Measurements from ENCODE around the gene TMEM132C. TPM values are rescaled to one million over a fixed set of nuclear protein-coding genes. Genes with fewer than 3 reads are reported as not detected.

The TMEM132C gene
- total RNA-seq, 2 donors from 2014 or later, result not detected

DNA sequence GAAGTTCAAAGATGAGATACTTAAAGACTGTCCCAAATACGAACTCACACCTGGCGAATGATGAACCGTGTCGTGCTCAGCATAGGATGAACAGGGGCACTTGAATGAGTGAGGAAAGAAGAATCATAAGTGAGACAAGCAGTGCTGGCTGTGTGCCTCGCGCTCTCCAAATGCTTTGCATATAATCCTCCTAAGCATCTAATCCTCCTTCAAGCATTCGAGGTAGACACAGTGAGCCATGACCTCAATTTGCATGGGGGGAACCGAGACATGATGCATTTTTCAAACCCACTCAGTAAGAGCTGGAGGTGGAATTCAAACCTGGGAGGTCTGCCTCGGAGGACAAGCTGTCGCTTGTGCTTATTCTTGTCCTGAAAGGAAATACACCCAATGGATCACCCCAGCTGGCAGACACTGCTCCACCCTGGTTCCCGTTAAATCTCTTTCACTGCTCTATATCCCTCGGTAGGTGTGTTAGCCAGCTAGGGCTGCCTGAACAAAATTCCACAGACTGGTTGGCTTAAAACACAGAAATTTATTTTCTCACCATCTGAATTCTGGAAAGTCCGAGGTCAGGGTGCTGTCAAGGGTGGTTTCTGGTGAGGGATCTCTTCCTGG is 282.7 kb downstream of the TMEM132C start:
- H3K27ac Mint-ChIP-seq, result no peak overlapping the region
- H3K4me3 Mint-ChIP-seq, result no peak overlapping the region
- no peaks in the 10 kb centered on the region for H3K36me3 Mint-ChIP-seq (ENCODE audit: low read depth)
- H3K9me3 ChIP-seq (ENCODE audit: control insufficient read depth, low read length, poor library complexity, severe bottlenecking), result no peaks in the 10 kb centered on the region
- no peak for DNase-seq
- no peaks in the 10 kb centered on the region for H3K27me3 Mint-ChIP-seq
- H3K4me1 Mint-ChIP-seq, result no peaks in the 10 kb centered on the region
- ATAC-seq, result no peak

DNA sequence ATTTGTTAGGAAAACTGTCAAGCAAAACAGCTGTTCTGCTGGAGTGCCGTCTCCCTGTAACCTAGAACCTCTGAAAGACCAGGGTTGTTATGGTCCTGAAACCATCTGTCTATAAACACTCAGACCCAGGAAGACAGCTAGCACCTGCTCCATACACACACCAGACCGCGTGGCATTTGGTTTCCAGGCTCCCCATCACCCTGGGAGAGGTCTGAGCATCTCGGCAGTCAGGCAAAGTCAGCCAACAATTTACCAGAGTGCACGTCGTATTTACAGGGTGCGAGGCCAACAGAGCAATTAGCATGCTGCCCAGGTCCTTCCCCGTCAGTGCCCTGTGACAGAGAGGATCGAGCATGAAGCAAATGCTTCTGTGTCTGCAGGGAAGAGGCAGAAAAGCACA is 284.3 kb downstream of the TMEM132C start:
- no peaks in the 10 kb centered on the region for H3K36me3 Mint-ChIP-seq (ENCODE audit: low read depth)

DNA sequence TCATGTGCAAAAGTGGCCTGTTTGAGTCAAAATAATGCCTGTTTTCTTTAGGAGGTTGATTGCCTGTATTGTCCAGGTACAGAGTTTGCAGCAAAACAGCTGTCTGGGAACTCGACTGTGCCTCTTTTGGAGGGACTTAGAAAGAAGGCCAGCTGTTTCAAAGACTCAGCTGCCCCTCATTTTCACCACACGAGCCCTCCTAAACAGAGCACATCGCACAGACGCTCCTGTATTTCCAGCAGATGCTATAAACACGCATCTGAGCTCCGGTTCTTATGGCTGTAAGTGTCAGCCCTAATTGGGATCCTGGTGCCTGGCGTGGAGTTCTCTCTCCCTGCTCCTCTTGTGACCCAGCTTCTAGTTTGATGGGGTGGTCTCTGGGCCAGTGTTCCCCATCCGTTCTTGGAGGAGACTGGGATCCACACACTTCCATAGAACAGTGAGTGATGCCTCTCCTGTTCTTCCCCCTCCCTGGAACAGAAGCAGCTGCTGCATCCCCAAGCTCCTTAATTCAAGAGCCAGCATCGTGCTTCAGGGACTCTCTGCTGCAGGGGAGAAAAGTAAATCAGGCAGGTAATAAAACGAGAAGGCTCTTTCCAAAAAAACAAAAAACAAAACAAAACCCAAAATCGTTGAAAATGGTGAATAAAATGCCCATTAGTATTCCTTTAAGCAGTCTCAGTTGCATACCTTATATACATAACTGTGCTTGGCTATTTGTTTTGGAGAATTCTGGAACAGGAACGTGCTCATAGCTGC is 287.8 kb downstream of the TMEM132C start:
- Mint-ChIP-seq H3K4me1 (no peaks in the 10 kb centered on the region), H3K36me3 (ENCODE audit: low read depth) (no peaks in the 10 kb centered on the region), H3K4me3 (no peak overlapping the region), H3K27me3 (no peaks in the 10 kb centered on the region), H3K27ac (no peak overlapping the region)
- no peaks in the 10 kb centered on the region for H3K9me3 ChIP-seq (ENCODE audit: control insufficient read depth, low read length, poor library complexity, severe bottlenecking)
- ATAC-seq, result no peak
- DNase-seq, result no peak

More for the DNA sequence above, 284.3 kb downstream of the TMEM132C start:
- Mint-ChIP-seq H3K4me3 (no peak overlapping the region), H3K27ac (no peak overlapping the region), H3K27me3 (no peaks in the 10 kb centered on the region), H3K4me1 (no peaks in the 10 kb centered on the region)
- H3K9me3 ChIP-seq (ENCODE audit: control insufficient read depth, low read length, poor library complexity, severe bottlenecking), result no peaks in the 10 kb centered on the region
- ATAC-seq (no peak), DNase-seq (no peak)

DNA sequence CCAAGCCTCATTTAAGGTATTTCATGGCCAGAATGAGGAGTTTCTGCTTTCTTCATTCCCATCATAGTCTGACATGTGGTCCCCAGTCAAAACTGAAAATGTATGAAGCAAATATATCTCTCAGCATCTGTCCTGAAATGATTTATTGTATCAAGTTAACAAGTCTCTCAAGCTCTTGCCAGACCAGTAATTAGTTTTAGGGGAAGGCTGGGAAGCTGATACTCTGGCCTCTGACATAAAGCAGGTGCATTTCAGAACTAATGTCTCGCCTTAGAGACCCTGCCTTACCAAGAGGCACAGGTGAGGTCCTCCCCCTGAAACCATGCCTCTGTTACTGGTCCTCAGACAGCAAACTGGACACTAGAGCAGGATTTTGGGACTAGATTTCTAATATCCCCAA is 290.3 kb downstream of the TMEM132C start:
- H3K9me3 ChIP-seq (ENCODE audit: control insufficient read depth, low read length, poor library complexity, severe bottlenecking), result no peaks in the 10 kb centered on the region
- no peaks in the 10 kb centered on the region for H3K27me3 Mint-ChIP-seq
- DNase-seq, result no peak
- H3K27ac Mint-ChIP-seq, result no peak overlapping the region
- no peaks in the 10 kb centered on the region for H3K36me3 Mint-ChIP-seq (ENCODE audit: low read depth)
- H3K4me3 Mint-ChIP-seq, result no peak overlapping the region
- no peaks in the 10 kb centered on the region for H3K4me1 Mint-ChIP-seq
- ATAC-seq, result no peak

DNA sequence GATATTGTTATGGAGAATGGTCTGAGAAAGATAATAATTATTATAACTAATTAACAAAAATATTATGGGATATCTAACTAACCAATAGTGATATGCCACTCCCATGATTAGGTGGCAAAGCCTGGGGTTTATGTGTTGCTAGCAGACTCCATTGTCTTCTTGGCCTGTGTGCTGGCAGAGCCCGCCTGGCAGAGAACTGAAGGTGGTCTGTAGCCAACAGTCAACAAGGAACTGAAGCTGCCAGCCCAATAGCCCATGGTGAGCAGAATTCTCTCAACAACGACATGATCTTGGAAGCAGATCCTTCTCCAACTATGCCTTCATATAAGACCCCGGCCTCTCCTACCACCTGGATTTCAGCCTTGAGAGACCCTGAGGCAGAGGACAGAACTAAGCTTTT is 298.0 kb downstream of the TMEM132C start:
- ATAC-seq (no peak), DNase-seq (no peak)
- H3K9me3 ChIP-seq (ENCODE audit: control insufficient read depth, low read length, poor library complexity, severe bottlenecking), result no peaks in the 10 kb centered on the region
- Mint-ChIP-seq H3K27me3 (no peaks in the 10 kb centered on the region), H3K36me3 (ENCODE audit: low read depth) (no peaks in the 10 kb centered on the region), H3K27ac (no peak overlapping the region), H3K4me3 (no peak overlapping the region), H3K4me1 (no peaks in the 10 kb centered on the region)

DNA sequence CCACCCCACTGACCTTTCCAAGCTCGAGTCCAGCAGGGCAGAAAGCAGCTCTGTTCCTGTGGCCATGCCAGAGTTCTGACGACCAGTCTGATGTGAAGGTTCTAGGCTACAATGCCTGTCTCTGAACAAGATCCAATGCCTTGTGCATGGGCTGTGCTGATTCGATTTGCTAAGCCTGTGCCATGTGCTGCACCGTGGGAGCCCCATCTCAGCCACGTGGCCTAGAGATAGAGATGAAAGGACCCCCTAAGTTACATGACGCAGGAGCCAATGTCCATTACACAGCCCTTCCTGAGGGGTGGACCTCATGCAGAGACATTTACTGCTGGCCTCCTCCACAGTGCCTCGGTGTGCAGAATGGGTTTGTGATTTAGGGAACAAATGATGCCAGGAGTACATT is 300.8 kb downstream of the TMEM132C start:
- H3K4me3 Mint-ChIP-seq, result no peak overlapping the region
- no peak for ATAC-seq

DNA sequence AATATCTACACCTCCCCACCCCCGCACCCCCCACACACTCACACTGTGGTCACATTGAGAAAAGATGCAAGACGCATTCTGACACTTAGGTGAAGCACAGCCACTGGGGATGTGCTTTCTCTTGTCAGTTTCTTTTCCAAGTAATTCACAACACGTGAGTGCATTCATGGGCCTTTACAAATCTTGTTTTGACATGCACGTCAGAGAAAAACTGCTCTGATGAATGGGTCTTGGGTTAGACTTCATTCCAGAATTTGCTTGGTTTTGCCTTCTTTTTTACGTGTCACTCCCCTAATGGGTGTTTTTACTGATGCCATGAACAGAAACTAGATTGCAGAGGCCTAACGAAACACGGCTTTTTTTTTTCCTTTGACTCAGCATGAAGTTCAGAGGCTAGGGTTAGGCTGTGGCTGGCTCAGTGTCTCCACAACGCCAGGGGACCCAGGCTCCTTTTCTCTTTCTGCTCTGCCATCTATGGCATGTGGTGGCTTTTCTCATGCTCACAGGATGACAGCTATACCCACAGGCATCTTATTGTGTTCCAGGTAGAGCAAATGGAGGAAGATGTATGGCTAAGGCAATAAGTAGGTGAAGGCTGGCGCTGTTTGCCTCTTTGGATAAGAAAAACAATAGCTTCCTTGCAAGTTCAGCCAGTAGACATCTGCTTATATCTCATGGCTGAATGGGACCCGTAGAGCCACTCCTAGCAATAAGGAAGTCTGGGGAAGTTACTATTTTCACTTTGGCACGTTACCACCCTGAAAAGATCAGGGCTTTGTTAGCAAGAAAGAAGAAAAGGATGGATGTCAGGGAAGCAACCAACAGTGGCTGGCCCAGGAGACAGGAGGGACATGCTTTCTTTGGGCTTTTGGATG is 303.5 kb downstream of the TMEM132C start:
- no peak overlapping the region for H3K27ac Mint-ChIP-seq
- ATAC-seq, result no peak
- no peaks in the 10 kb centered on the region for H3K36me3 Mint-ChIP-seq (ENCODE audit: low read depth)
- no peaks in the 10 kb centered on the region for H3K27me3 Mint-ChIP-seq
- H3K9me3 ChIP-seq (ENCODE audit: control insufficient read depth, low read length, poor library complexity, severe bottlenecking), result no peaks in the 10 kb centered on the region
- DNase-seq, result no peak
- H3K4me1 Mint-ChIP-seq, result no peaks in the 10 kb centered on the region
- no peak overlapping the region for H3K4me3 Mint-ChIP-seq

More for the DNA sequence above, 300.8 kb downstream of the TMEM132C start:
- Mint-ChIP-seq H3K27me3 (no peaks in the 10 kb centered on the region), H3K27ac (no peak overlapping the region), H3K4me1 (no peaks in the 10 kb centered on the region), H3K36me3 (ENCODE audit: low read depth) (no peaks in the 10 kb centered on the region)
- no peaks in the 10 kb centered on the region for H3K9me3 ChIP-seq (ENCODE audit: control insufficient read depth, low read length, poor library complexity, severe bottlenecking)
- DNase-seq, result no peak

- Mint-ChIP-seq H3K36me3 (ENCODE audit: low read depth) (no peaks in the 10 kb centered on the region), H3K27ac (no peak overlapping the region), H3K27me3 (no peaks in the 10 kb centered on the region), H3K4me3 (no peak overlapping the region), H3K4me1 (no peaks in the 10 kb centered on the region)
- DNase-seq (no peak), ATAC-seq (no peak)
- no peaks in the 10 kb centered on the region for H3K9me3 ChIP-seq (ENCODE audit: control insufficient read depth, low read length, poor library complexity, severe bottlenecking)
Measured at GRCh38 chr12:128571906-128572810, 305.2 kb downstream of the TMEM132C start.

- H3K9me3 ChIP-seq (ENCODE audit: control insufficient read depth, low read length, poor library complexity, severe bottlenecking), result no peaks in the 10 kb centered on the region
- no peak for ATAC-seq
- H3K27ac Mint-ChIP-seq, result no peak overlapping the region
- DNase-seq, result no peak
- H3K4me1 Mint-ChIP-seq, result no peaks in the 10 kb centered on the region
- H3K4me3 Mint-ChIP-seq, result no peak overlapping the region
- no peaks in the 10 kb centered on the region for H3K27me3 Mint-ChIP-seq
- no peaks in the 10 kb centered on the region for H3K36me3 Mint-ChIP-seq (ENCODE audit: low read depth)
Measured at GRCh38 chr12:128573907-128574306, 306.9 kb downstream of the TMEM132C start.

DNA sequence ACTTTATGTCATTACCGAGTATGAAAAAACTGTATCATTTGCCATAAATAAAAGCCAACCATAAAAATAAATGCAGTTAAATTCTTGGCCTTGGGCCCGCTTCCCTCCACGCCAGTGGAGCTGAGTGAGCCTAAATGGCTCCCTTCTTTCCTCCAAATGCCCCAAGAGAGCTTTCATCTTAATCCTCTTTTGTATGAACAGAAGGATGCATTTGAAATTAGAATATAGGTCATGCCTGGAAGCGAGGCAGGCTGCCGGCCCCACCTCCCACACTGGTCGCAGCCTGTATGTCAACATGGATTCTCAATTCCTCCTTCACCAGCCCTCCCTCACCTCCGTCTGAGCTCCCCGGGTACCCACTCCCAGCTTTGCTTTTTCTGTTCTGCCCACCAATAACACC is 311.1 kb downstream of the TMEM132C start:
- H3K36me3 Mint-ChIP-seq (ENCODE audit: low read depth), result no peaks in the 10 kb centered on the region
- no peak for DNase-seq
- no peaks in the 10 kb centered on the region for H3K4me1 Mint-ChIP-seq

GRCh38 chr12:128581321-128581761 is 314.4 kb downstream of the TMEM132C start:
- DNase-seq (no peak), ATAC-seq (no peak)
- Mint-ChIP-seq H3K4me1 (no peaks in the 10 kb centered on the region), H3K36me3 (ENCODE audit: low read depth) (no peaks in the 10 kb centered on the region), H3K27ac (no peak overlapping the region), H3K4me3 (no peak overlapping the region), H3K27me3 (no peaks in the 10 kb centered on the region)
- H3K9me3 ChIP-seq (ENCODE audit: control insufficient read depth, low read length, poor library complexity, severe bottlenecking), result no peaks in the 10 kb centered on the region

More for the DNA sequence above, 311.1 kb downstream of the TMEM132C start:
- no peaks in the 10 kb centered on the region for H3K9me3 ChIP-seq (ENCODE audit: control insufficient read depth, low read length, poor library complexity, severe bottlenecking)
- H3K27me3 Mint-ChIP-seq, result no peaks in the 10 kb centered on the region
- H3K4me3 Mint-ChIP-seq, result no peak overlapping the region
- ATAC-seq, result no peak
- H3K27ac Mint-ChIP-seq, result no peak overlapping the region

- no peak for DNase-seq
- Mint-ChIP-seq H3K27me3 (no peaks in the 10 kb centered on the region), H3K36me3 (ENCODE audit: low read depth) (no peaks in the 10 kb centered on the region), H3K27ac (no peak overlapping the region), H3K4me3 (no peak overlapping the region), H3K4me1 (no peaks in the 10 kb centered on the region)
- no peaks in the 10 kb centered on the region for H3K9me3 ChIP-seq (ENCODE audit: control insufficient read depth, low read length, poor library complexity, severe bottlenecking)
- ATAC-seq, result no peak
Measured at GRCh38 chr12:128583453-128583852, 316.5 kb downstream of the TMEM132C start.

Data from T-helper 17 cell (primary cell).